Esophagus (tissue), 2 donors: ENCODE measurements around the gene TPH1. TPM values are rescaled to one million over a fixed set of nuclear protein-coding genes. Genes with fewer than 3 reads are reported as not detected.

Experiments used
- H3K27ac ChIP-seq, 2 donors: one replicate each; pipeline ENCODE4 v1.5.1; 2013; ENCODE audit warnings: low read depth in 2 of 2, mild to moderate bottlenecking in 2 of 2, inconsistent platforms in 1 of 2, low read length in 1 of 2, moderate library complexity in 1 of 2
- H3K27me3 ChIP-seq, 2 donors: one replicate each; pipeline ENCODE4 v1.6.1; 2013; ENCODE audit warnings: low read length in 2 of 2, control low read depth in 1 of 2, mild to moderate bottlenecking in 1 of 2; ENCODE audit not compliant: insufficient read depth in 2 of 2, control insufficient read depth in 1 of 2
- H3K36me3 ChIP-seq, 2 donors: one replicate each; pipeline ENCODE4 v1.6.1; 2013; ENCODE audit warnings: low read length in 1 of 2; ENCODE audit not compliant: control insufficient read depth in 2 of 2, insufficient read depth in 2 of 2
- H3K4me1 ChIP-seq, 2 donors: one replicate each; pipeline ENCODE4 v1.6.1; 2013; ENCODE audit warnings: low read length in 1 of 2; ENCODE audit not compliant: control insufficient read depth in 2 of 2, insufficient read depth in 2 of 2
- H3K4me3 ChIP-seq, 2 donors: one replicate each; pipeline ENCODE4 v1.5.1; 2013; ENCODE audit warnings: low read length in 2 of 2, mild to moderate bottlenecking in 2 of 2, low read depth in 1 of 2, moderate library complexity in 1 of 2
- H3K9me3 ChIP-seq, 2 donors: one replicate each; pipeline ENCODE4 v1.6.1; 2013; ENCODE audit warnings: mild to moderate bottlenecking in 2 of 2, low read depth in 1 of 2, low read length in 1 of 2, moderate library complexity in 1 of 2; ENCODE audit not compliant: control insufficient read depth in 2 of 2, insufficient read depth in 1 of 2
- WGBS, 2 donors: extraction: QIAGEN DNeasy Blood & Tissue Kit; methylation state at CpG; one replicate each; pipeline ENCODE4 v1.1.7; 2013; 5-methylcytosine and 5-hydroxymethylcytosine counted together
- polyA plus RNA-seq, 2 donors: library from polyadenylated mRNA; stranded (reverse); fragments of 200-250 nt; gene quantifications; one replicate each; pipeline ENCODE4 v1.2.3, GENCODE V29; 2013
- donor health status: healthy with polysubstance abuse.
- donor health status: Bipolar disorder and iron deficiency.

Gene TPH1
- under 1 TPM; 0.08 to 0.26 TPM for polyA plus RNA-seq

DNA sequence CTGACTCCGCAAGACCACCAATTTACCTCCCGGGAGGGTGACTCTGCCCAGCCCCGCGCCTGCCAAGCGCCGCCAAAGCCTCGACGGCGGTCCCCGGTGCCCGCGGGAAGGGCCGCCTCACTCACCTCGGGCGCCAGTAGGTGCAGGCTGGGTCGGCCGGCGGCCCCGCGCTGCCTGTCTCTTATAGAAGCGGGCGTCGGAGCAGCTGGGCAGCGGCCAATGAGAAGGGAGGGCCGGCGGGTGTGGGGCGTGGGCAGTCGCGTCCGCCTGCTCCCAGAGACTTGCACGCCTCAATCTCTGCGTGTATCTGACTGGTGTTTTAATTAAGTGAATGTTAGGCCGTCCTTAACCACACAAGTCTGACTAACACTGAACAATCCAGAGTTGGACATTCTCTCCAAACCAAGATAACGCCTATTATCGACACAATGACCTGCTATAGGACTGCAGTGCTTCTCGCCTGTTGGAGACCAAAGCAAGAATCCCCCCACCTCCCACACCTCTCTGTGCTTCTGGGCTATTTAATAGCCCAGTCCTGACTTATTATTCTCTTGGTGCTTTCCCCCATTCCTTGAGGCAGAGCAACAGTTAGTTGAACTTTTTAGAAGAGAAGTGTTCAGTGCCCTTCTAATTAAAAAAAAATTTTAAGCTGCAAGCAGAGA lies at the start of gene TPH1:
Gene TPH1, minus strand, starts transcription at position 154 of the 662 bp plus-strand sequence. CDS start 5,507 bp downstream, outside the sequence.
- H3K4me1 ChIP-seq, result peaks cover 0 to 5% of the 10 kb centered on the region in 2 donors
- no peaks in the 10 kb centered on the region for H3K36me3 ChIP-seq
- 8 to 12% methylated on average over 36 of the region's 36 CpGs for WGBS, 2 donors
- H3K9me3 ChIP-seq, result no peaks in the 10 kb centered on the region
- H3K4me3 ChIP-seq, result no peak within 1 kb of the TSS
- peaks cover 0 to 6% of the 10 kb centered on the region in 2 donors for H3K27me3 ChIP-seq
- H3K27ac ChIP-seq, result no peak within 1 kb of the TSS

- peaks cover 3 to 4% of the 10 kb centered on the region in 2 donors for H3K36me3 ChIP-seq
- H3K4me1 ChIP-seq, result no peaks in the 10 kb centered on the region
- H3K4me3 ChIP-seq, result no peak overlapping the region
- no peaks in the 10 kb centered on the region for H3K27me3 ChIP-seq
- no peaks in the 10 kb centered on the region for H3K9me3 ChIP-seq
- H3K27ac ChIP-seq, result no peak overlapping the region
Measured at GRCh38 chr11:18093959-18094358, 47.9 kb upstream of the TPH1 start.

- WGBS, 2 donors, result 91 to 98% methylated on average over 2 of the region's 2 CpGs
- no peak overlapping the region for H3K27ac ChIP-seq
- no peaks in the 10 kb centered on the region for H3K4me1 ChIP-seq
- no peak overlapping the region for H3K4me3 ChIP-seq
- no peaks in the 10 kb centered on the region for H3K27me3 ChIP-seq
- no peaks in the 10 kb centered on the region for H3K9me3 ChIP-seq
- peaks cover 3 to 7% of the 10 kb centered on the region in 2 donors for H3K36me3 ChIP-seq
Measured at GRCh38 chr11:18091731-18092130, 45.7 kb upstream of the TPH1 start.

DNA sequence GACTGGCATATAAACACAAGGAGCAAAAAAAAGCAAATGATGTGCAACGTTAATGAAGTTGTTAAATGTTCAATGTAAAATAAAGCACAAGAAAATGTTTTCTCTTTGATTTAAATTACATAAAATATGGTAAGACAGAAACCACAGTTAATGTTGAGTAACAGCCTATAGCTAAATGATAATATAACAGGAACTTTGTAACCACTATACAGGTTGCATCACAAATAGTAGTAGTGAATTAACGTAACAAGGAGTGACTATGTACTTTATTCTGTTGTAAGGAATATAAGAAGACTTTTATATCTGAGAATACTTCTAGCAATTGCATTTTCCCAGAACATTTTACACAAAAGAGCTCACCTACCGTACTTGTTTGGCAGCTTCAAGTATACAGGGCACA lies 42.9 kb upstream of the TPH1 start:
- H3K4me3 ChIP-seq, result no peak overlapping the region
- H3K27me3 ChIP-seq, result no peaks in the 10 kb centered on the region
- H3K27ac ChIP-seq, result no peak overlapping the region
- H3K9me3 ChIP-seq, result no peaks in the 10 kb centered on the region
- WGBS, 2 donors, result 80 to 86% methylated on average over 3 of the region's 3 CpGs
- no peaks in the 10 kb centered on the region for H3K4me1 ChIP-seq
- peaks cover 6 to 7% of the 10 kb centered on the region in 2 donors for H3K36me3 ChIP-seq

DNA sequence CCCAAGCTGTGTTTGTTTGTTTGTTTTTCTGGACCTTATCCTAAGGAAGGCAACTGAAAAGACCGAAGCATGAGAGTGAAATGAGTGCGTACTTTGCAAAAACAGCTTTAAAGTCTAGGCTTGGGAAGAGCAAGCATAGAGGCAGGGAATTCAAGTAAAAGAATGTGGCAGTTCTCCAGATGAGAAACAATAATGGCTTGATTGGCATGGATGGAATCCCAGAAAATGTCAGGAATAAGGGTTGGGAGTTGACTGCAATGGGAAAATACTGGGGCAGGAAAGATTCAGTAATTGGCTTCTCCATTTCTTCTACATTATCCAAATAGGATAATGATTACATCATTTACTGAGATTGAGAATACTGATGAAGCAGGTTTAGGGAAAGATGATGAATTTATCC lies 42.3 kb upstream of the TPH1 start:
- no peaks in the 10 kb centered on the region for H3K4me1 ChIP-seq
- no peak overlapping the region for H3K27ac ChIP-seq
- 96% methylated on average over 2 of the region's 2 CpGs for WGBS, 2 donors
- no peak overlapping the region for H3K4me3 ChIP-seq
- peaks cover 6 to 7% of the 10 kb centered on the region in 2 donors for H3K36me3 ChIP-seq
- no peaks in the 10 kb centered on the region for H3K9me3 ChIP-seq
- no peaks in the 10 kb centered on the region for H3K27me3 ChIP-seq

DNA sequence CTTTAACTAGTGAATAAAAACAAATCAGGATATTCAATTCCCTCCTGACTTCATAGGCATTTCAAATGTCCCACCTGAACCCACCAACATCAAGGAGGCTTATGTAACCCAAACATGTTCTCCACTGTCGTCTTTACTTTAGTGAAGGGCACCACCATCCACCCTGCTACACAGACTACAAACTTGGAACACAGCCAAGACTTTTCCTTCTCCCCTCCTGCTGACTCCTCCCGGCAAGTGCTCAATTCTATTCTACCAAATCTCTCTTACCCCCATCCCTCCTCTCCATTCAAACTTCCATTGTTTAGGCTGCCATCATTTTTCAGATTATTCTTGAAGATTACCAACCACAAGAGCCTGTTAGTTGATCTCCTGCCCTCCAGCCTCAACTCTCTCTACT lies 35.5 kb upstream of the TPH1 start:
- peaks cover 0 to 5% of the 10 kb centered on the region in 2 donors for H3K36me3 ChIP-seq
- H3K4me3 ChIP-seq, result no peak overlapping the region
- WGBS, 2 donors, result 73 to 82% methylated on average over 2 of the region's 2 CpGs
- H3K4me1 ChIP-seq, result no peaks in the 10 kb centered on the region
- no peaks in the 10 kb centered on the region for H3K27me3 ChIP-seq
- H3K9me3 ChIP-seq, result no peaks in the 10 kb centered on the region
- no peak overlapping the region for H3K27ac ChIP-seq

- no peak overlapping the region for H3K27ac ChIP-seq
- WGBS, 2 donors, result 67 to 73% methylated on average over 4 of the region's 4 CpGs
- no peaks in the 10 kb centered on the region for H3K9me3 ChIP-seq
- H3K36me3 ChIP-seq, result peaks cover 0 to 2% of the 10 kb centered on the region in 2 donors
- H3K4me1 ChIP-seq, result no peaks in the 10 kb centered on the region
- no peak overlapping the region for H3K4me3 ChIP-seq
- H3K27me3 ChIP-seq, result no peaks in the 10 kb centered on the region
Measured at GRCh38 chr11:18080451-18080850, 34.4 kb upstream of the TPH1 start.

DNA sequence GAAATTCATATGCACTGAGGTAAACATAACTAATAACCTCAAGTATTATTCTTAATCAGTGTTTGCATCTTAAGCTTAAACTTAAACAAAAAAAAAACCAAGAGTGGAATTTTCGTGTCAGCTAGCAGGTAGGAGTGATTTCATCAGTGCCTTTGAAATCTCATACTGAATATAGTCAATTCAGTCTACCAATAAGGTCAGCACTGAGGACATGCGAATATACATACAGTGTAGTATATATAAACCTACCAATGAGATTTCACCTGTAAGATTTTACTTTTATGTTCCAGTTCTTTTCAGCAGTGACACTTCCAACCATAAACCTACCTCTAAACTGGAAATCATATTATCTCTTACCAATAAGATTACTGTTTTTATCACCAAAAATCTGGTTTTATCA lies 32.8 kb upstream of the TPH1 start:
- Histone ChIP-seq H3K9me3 (no peaks in the 10 kb centered on the region), H3K36me3 (peaks cover 0 to 2% of the 10 kb centered on the region in 2 donors), H3K4me1 (no peaks in the 10 kb centered on the region), H3K27me3 (no peaks in the 10 kb centered on the region), H3K27ac (no peak overlapping the region), H3K4me3 (no peak overlapping the region)
- WGBS, 2 donors, result 81 to 91% methylated on average over 2 of the region's 2 CpGs

- 88 to 90% methylated on average over 3 of the region's 3 CpGs for WGBS, 2 donors
- Histone ChIP-seq H3K4me3 (no peak overlapping the region), H3K9me3 (no peaks in the 10 kb centered on the region), H3K27me3 (no peaks in the 10 kb centered on the region), H3K36me3 (no peaks in the 10 kb centered on the region), H3K27ac (no peak overlapping the region), H3K4me1 (no peaks in the 10 kb centered on the region)
Measured at GRCh38 chr11:18075444-18075843, 29.4 kb upstream of the TPH1 start.

- Histone ChIP-seq H3K4me1 (no peaks in the 10 kb centered on the region), H3K9me3 (no peaks in the 10 kb centered on the region), H3K27ac (no peak overlapping the region), H3K27me3 (no peaks in the 10 kb centered on the region), H3K36me3 (no peaks in the 10 kb centered on the region), H3K4me3 (no peak overlapping the region)
- 76 to 77% methylated on average over 4 of the region's 4 CpGs for WGBS, 2 donors
Measured at GRCh38 chr11:18071098-18071705, 25.1 kb upstream of the TPH1 start.
